IPS-20b (cell line): Measurements from ENCODE around the gene UGT2B15.
"Not testable (repeated sequence)": the region's sequence is repeated elsewhere in the genome, so short reads cannot be mapped to it uniquely, and the experiment has no call there.

Experiments used
- H3K27ac ChIP-seq: one replicate; pipeline ENCODE4 v1.5.1; 2013; ENCODE audit warnings: low read length
- H3K27me3 ChIP-seq: 2 replicates; pipeline ENCODE4 v1.6.1; 2013; ENCODE audit warnings: mild to moderate bottlenecking, low read length, inconsistent platforms; ENCODE audit not compliant: insufficient read depth
- H3K36me3 ChIP-seq: 2 replicates; pipeline ENCODE4 v1.6.1; 2013; ENCODE audit warnings: low read depth, mild to moderate bottlenecking, inconsistent platforms, low read length, moderate library complexity; ENCODE audit not compliant: insufficient read depth
- H3K4me1 ChIP-seq: 2 replicates; pipeline ENCODE4 v1.6.1; 2013; ENCODE audit warnings: mild to moderate bottlenecking, control low read depth, inconsistent platforms, low read length, moderate library complexity; ENCODE audit not compliant: insufficient read depth
- H3K4me3 ChIP-seq: 2 replicates; pipeline ENCODE4 v1.5.1; 2013; ENCODE audit warnings: mild to moderate bottlenecking, low read length, inconsistent platforms
- H3K9ac ChIP-seq: 2 replicates; pipeline ENCODE4 v1.6.1; 2013; ENCODE audit warnings: low read depth, mild to moderate bottlenecking, inconsistent platforms, low read length, moderate library complexity
- H3K9me3 ChIP-seq: 2 replicates; pipeline ENCODE4 v1.6.1; 2013; ENCODE audit warnings: mild to moderate bottlenecking, low read depth, low read length, inconsistent platforms; ENCODE audit not compliant: insufficient read depth

UGT2B15 gene

GRCh38 chr4:68670479-68670939 is at the start of gene UGT2B15:
UGT2B15 (minus strand) TSS chr4:68670652; CDS start chr4:68670618, 34 bp downstream.
- H3K9ac ChIP-seq, H3K27me3 ChIP-seq, H3K9me3 ChIP-seq, H3K36me3 ChIP-seq, H3K27ac ChIP-seq, H3K4me1 ChIP-seq, H3K4me3 ChIP-seq: not testable (repeated sequence)

- Histone ChIP-seq H3K4me1 (0 out of 2 replicates have a peak, but pooled peaks cover 4% of the 10 kb centered on the region), H3K27ac (no peak overlapping the region), H3K9ac (no peak overlapping the region), H3K36me3 (no peaks in the 10 kb centered on the region), H3K9me3 (0 out of 2 replicates have a peak, but pooled peaks cover 4% of the 10 kb centered on the region), H3K27me3 (no peaks in the 10 kb centered on the region), H3K4me3 (no peak overlapping the region)
Observed at GRCh38 chr4:68719075-68719473, 48.6 kb upstream of the UGT2B15 start.

GRCh38 chr4:68718447-68719074 is 48.1 kb upstream of the UGT2B15 start:
- H3K27me3 ChIP-seq = no peaks in the 10 kb centered on the region
- H3K27ac ChIP-seq = no peak overlapping the region
- H3K9ac ChIP-seq = no peak overlapping the region
- 0 out of 2 replicates have a peak, but pooled peaks cover 4% of the 10 kb centered on the region for H3K9me3 ChIP-seq
- H3K4me3 ChIP-seq = no peak overlapping the region
- H3K4me1 ChIP-seq = 0 out of 2 replicates have a peak, but pooled peaks cover 4% of the 10 kb centered on the region
- H3K36me3 ChIP-seq = no peaks in the 10 kb centered on the region

- Histone ChIP-seq H3K4me1 (0 out of 2 replicates have a peak, but pooled peaks cover 4% of the 10 kb centered on the region), H3K4me3 (no peak overlapping the region), H3K36me3 (no peaks in the 10 kb centered on the region), H3K27me3 (no peaks in the 10 kb centered on the region), H3K9ac (no peak overlapping the region), H3K27ac (no peak overlapping the region), H3K9me3 (0 out of 2 replicates have a peak, but pooled peaks cover 4% of the 10 kb centered on the region)
Observed at GRCh38 chr4:68717999-68718398, 47.5 kb upstream of the UGT2B15 start.

GRCh38 chr4:68714400-68714799 is 43.9 kb upstream of the UGT2B15 start:
- Histone ChIP-seq H3K36me3 (no peaks in the 10 kb centered on the region), H3K27ac (no peak overlapping the region), H3K4me3 (no peak overlapping the region), H3K4me1 (0 out of 2 replicates have a peak, but pooled peaks cover 4% of the 10 kb centered on the region), H3K9ac (no peak overlapping the region), H3K27me3 (no peaks in the 10 kb centered on the region), H3K9me3 (no peaks in the 10 kb centered on the region)

GRCh38 chr4:68712207-68712606 is 41.8 kb upstream of the UGT2B15 start:
- no peak overlapping the region for H3K27ac ChIP-seq
- H3K36me3 ChIP-seq = no peaks in the 10 kb centered on the region
- no peaks in the 10 kb centered on the region for H3K9me3 ChIP-seq
- no peaks in the 10 kb centered on the region for H3K27me3 ChIP-seq
- no peak overlapping the region for H3K4me3 ChIP-seq
- 0 out of 2 replicates have a peak, but pooled peaks cover 4% of the 10 kb centered on the region for H3K4me1 ChIP-seq
- H3K9ac ChIP-seq = no peak overlapping the region

GRCh38 chr4:68708566-68708965 is 38.1 kb upstream of the UGT2B15 start:
- H3K9me3 ChIP-seq = peaks cover 8% of the 10 kb centered on the region; the same call in 1 of the 2 replicates
- no peaks in the 10 kb centered on the region for H3K36me3 ChIP-seq
- H3K9ac ChIP-seq = no peak overlapping the region
- H3K4me3 ChIP-seq = no peak overlapping the region
- no peaks in the 10 kb centered on the region for H3K4me1 ChIP-seq
- H3K27me3 ChIP-seq = no peaks in the 10 kb centered on the region
- H3K27ac ChIP-seq = no peak overlapping the region

GRCh38 chr4:68703168-68703567 is 32.7 kb upstream of the UGT2B15 start:
- not testable (repeated sequence) for H3K4me1 ChIP-seq, H3K27me3 ChIP-seq, H3K36me3 ChIP-seq, H3K4me3 ChIP-seq, H3K27ac ChIP-seq, H3K9me3 ChIP-seq, H3K9ac ChIP-seq

- Histone ChIP-seq H3K36me3 (no peaks in the 10 kb centered on the region), H3K9me3 (peaks cover 8% of the 10 kb centered on the region; the same call in 1 of the 2 replicates), H3K27ac (no peak overlapping the region), H3K9ac (no peak overlapping the region), H3K4me1 (no peaks in the 10 kb centered on the region), H3K27me3 (no peaks in the 10 kb centered on the region), H3K4me3 (no peak overlapping the region)
Observed at GRCh38 chr4:68700152-68700551, 29.7 kb upstream of the UGT2B15 start.

GRCh38 chr4:68693325-68694075 is 23.0 kb upstream of the UGT2B15 start:
- H3K9ac ChIP-seq = no peak overlapping the region
- H3K27ac ChIP-seq = no peak overlapping the region

GRCh38 chr4:68691186-68691585 is 20.7 kb upstream of the UGT2B15 start:
- Histone ChIP-seq H3K9me3 (peaks cover 36% of the 10 kb centered on the region), H3K4me1 (no peaks in the 10 kb centered on the region), H3K27ac (no peak overlapping the region), H3K36me3 (no peaks in the 10 kb centered on the region), H3K9ac (no peak overlapping the region), H3K4me3 (no peak overlapping the region), H3K27me3 (no peaks in the 10 kb centered on the region)

More at GRCh38 chr4:68693325-68694075, 23.0 kb upstream of the UGT2B15 start:
- Histone ChIP-seq H3K9me3 (peaks cover 36% of the 10 kb centered on the region), H3K27me3 (no peaks in the 10 kb centered on the region), H3K36me3 (no peaks in the 10 kb centered on the region), H3K4me3 (no peak overlapping the region), H3K4me1 (no peaks in the 10 kb centered on the region)

- Histone ChIP-seq H3K27ac (no peak overlapping the region), H3K9ac (no peak overlapping the region), H3K4me1 (no peaks in the 10 kb centered on the region), H3K27me3 (no peaks in the 10 kb centered on the region), H3K4me3 (no peak overlapping the region), H3K9me3 (peaks cover 10% of the 10 kb centered on the region; the same call in 1 of the 2 replicates), H3K36me3 (no peaks in the 10 kb centered on the region)
Observed at GRCh38 chr4:68683034-68683433, 12.6 kb upstream of the UGT2B15 start.
